OCI-M2 (cell line): ENCODE results near the gene BET1.

Experiments
- DNase-seq: peaks from one replicate; lab custom pipeline; 2025; ENCODE audit not compliant: unreplicated experiment; lab: John Stamatoyannopoulos, UW

The BET1 gene

DNA sequence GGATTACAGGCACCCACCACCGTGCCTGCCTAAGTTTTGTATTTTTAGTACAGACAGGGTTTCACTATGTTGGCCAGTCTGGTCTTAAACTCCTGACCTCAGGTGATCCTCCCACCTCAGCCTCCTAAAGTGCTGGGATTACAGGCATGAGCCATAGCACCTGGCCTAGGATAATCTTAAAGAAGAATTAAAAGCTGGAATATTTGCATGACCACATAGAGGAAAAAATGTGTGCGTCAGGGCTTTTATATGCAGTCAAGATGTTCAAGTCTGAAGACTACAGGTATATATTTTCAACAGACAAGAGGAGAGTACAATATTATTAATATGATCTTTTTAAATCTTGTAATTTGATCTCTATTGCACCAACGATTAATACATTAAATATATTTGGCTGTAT lies 43.2 kb downstream of the BET1 start:
- DNase-seq, result no peak

DNA sequence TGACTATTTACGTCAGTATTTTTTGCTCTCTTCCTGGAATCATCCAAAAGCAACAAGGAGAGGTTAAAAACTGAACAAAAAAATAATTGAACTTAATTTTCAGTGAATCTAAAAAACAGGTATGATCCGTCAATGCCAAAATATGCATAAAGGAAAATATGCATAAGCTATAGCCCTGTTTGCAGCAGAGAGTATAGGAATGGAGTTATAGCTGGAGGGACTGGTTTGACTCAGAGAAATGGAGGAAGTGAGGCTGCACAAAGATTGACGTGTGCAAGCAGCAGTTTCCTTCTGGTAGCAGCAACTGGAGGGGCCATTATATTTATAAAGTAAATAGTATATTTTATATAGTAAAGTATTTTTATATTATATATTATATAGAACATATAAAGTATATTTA lies 45.5 kb downstream of the BET1 start:
- DNase-seq, result no peak

DNA sequence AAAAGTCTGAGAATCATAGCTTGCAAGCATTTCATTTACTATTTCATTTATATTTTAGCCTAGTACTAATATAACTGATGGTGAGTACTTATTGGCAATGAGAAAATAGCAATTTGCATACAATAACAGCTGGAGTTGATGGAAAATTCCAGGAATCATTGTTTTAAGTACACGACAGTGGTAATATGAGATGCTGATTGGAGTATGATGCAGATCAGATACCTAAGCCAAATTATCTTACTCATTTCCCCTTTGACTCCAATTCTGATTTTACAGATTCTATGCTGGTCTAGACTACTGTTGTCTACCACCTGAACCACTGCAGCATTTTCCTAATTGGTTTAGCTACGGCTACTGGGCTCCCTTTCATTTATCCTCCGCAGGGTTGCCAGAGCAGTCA lies 45.9 kb downstream of the BET1 start:
- no peak for DNase-seq

DNA sequence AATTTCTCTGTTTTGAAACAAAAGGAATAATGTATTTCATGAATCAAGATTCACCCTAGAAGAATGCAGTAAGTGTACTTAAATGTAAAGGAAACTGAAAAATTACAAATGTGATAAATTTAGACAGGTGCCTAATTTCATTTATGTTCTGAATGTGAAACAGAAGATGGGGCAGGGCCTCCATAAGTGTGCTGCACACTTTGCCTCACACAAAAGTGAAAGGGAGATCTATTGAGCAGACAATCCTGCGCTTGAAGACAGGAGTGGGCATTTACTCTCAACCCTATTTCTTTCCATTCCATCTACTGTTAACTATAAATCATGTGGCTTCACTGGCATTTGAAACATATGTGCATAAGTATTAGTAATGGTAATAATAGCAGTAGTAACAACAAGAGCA lies 46.4 kb downstream of the BET1 start:
- DNase-seq, result no peak

DNA sequence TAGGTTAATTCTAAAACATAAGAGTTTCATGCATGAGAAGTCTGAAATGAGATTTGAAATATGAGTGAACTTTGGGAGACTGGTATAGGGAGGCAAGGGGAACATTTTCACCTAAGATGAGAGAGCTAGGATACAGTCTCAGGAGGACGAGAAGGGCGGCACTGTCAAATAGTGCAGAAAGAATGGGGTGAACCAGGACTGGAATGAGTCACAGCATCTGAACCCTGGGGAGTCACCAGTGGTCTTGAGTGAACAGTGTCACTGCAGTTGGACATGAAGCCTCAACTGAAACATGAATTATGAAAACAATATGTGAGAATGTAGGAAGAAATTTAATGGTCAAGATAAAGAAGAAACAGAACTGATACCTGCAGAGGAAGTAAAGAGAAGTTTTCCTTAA lies 48.9 kb downstream of the BET1 start:
- DNase-seq, result no peak

DNA sequence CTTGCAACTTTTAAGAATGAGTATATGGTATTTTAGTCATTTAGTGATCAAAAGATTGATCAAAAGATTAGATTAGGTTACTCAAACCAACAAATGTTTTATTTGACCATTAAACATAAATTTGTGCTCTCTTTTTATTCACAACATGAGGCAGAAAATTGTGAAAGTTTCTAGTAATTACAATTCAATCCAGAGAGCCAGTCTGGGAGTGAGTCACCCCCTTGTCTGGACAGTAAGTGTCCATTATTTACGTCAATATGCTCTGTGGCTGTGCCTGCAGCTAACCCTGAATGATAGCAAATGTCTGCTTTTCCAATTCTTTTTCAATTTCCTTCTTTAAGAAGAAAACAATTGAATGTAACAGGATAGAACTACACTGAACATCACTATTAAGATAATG lies 54.7 kb downstream of the BET1 start:
- DNase-seq, result no peak

DNA sequence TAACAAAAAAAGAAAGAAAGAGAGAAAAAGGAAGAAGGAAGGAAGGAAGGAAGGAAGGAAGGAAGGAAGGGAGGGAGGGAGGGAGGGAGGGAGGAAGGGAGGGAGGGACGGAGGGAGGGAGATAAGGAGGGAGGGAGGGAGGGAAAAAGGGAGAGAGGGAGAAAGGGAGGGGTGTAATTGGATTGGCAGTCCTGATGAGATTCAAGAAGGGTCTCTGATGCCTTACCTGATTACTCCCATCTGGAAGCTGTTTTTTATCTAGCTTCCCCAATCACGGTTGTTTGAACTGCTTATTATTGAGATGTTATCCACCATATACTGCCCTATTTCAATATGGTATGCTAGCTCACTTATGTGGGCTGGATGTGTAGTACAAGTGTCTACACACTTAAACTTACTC lies 55.3 kb downstream of the BET1 start:
- no peak for DNase-seq

DNA sequence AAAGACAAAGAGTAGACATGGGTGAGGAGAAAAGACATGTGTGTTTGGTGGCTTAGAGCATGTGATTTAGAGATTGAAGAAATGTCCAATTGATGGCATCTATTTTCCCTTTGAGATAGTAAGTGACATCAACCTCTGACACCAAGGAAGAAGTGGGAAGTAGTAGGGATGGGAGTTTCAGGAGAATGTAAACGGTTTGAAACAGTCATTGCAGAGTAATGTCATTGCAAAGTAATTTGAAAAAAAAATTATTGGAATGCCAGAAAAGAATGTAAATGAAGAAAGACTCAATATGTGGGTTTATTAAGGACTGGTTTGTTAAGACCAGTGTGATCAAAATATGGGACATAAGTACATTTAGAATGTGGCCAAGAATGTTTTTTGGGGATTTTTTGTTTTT lies 56.0 kb downstream of the BET1 start:
- DNase-seq, result no peak

DNA sequence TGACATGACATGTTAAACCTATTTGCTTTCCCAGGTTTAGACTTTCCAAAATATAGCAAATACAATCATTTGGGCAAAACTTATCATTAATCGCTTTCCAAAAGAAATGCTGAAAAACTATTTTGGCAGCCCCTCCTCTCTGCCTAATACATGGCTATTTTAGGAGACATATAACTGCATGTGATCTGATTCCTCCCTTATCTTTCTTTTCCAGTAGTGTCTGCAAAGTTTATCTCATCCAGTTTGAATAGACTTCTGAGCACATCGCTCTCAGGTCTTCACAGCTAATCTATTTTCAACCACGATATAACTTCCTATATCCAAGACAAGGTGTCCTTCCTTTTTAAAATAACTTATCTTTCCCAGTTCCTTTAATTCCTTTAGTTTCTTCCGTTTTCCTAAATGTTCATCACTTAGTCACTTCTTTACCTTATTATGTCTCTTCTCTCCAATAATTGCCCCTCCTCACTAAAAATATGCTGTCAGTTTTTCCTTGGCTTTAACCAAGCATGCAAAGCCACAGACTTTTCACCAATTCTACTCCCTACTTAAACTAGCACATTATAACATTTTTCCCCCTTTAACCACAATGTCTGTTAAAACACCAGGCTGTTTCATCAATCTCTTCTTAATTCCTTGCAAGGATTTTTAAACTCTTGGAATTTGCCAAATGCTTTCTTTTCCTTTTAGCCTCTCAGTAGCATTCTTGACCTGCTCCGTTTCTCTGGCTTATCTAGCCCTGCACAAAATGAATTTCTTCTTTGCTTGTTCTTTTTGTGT lies 58.2 kb downstream of the BET1 start:
- DNase-seq, result peak; percentile 32

DNA sequence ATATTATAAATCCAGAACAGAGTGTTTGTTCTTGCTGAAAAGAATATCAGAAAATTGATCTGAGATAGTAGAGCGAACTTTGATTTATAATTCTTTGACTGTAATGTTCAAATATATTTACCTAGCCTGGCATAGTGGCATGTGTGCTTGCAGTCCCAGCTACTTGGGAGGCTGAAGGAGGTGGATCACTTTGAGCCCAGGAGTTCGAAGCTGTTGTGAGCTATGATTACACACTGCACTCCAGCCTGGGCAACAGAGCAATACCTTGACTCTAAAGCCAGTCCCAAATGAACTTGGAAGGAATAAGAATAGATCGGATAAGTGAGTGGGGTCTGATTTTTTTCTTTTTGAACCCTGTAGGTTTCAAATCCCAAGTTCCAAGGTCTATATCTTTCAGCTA lies 59.1 kb downstream of the BET1 start:
- no peak for DNase-seq

DNA sequence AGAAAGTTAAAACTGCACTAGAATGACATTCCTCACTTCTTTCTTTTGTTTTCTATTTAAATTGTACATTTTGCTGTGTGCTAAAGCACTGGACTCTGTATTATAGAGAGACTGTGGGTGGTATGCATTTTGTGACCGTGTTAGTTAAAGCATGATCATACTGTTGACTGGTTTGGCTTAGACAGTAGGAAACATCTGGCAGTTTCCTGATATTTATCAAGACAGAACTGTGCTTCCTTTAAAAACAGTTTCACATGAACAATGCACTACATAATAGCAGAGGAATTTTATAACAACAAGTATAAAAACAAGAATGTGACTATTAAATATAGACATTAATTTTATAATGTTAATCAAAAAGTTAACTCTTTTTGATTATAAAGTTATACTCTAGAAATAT lies 59.5 kb downstream of the BET1 start:
- no peak for DNase-seq

DNA sequence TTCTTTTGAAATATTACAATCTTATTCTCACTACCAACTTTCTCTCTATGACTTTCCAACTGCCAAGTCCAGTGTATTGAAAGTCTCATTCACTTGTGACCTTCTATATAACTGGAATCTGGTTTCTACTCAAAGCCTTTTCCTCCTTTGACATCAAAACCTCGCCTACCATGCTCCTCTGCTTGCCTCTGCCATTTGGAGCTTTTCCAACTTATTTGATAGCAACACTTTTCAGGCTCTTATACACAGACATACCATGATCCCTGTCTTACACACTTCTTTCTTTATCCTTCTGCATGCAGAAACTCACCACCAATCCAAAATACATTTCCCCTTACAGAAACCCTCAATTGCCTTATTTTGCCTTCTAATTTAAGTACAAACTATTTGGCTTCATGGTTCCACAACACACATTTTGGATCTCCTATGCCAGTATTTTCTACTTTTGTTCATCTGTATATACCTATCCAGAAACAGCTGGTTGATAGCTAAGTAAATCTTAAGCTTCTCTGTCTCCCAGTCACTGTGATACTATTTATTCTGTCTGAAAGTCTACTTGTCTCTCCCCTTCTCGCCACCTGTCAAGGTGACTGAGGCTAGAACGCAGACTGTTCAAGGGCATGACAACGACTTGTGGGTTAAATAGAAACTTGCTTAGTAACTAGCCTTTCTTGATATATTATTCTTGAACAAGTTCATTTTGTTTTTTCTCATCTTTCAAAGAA lies 60.2 kb downstream of the BET1 start:
- DNase-seq, result no peak
